Uterus (tissue), 2 donors: Measurements from ENCODE around the gene TCTA.

ENCODE experiments used
- POLR2A ChIP-seq, 2 donors: fragments of 450-650 bp; IDR thresholded peaks; one replicate each; pipeline ENCODE4 v1.6.1; 2016; ENCODE audit warnings: antibody characterized with exemption in 2 of 2, mild to moderate bottlenecking in 1 of 2, moderate library complexity in 1 of 2
- TF ChIP-seq, protein P1 (sequence below), 4 experiments: fragments of 200-600 bp in 2 of 4; fragments of 450-650 bp in 2 of 4; sonication (generic) in 2 of 4; IDR thresholded peaks; one replicate each; pipeline ENCODE4 v1.5.1; 2016 to 2019; ENCODE audit warnings: antibody characterized with exemption in 4 of 4, mild to moderate bottlenecking in 2 of 4, moderate library complexity in 1 of 4

DNA sequence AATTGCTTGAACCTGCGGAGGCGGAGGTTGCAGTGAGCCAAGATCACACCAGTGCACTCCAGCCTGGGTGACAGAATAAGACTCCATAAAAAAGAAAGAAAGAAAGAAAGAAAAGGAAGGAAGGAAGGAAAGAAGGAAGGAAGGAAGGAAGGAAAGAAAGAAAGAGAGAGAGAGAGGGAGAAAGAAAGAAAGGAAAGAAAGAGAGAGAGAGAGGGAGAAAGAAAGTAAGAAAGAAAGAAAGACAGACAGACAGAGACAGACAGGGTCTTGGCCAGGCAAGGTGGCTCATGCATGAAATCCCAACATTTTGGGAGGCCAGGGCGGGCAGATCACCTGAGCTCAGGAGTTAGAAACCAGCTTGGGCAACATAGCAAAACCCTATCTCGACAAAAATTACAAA lies 41.4 kb downstream of the TCTA start:
- TF ChIP-seq, protein P1, sequence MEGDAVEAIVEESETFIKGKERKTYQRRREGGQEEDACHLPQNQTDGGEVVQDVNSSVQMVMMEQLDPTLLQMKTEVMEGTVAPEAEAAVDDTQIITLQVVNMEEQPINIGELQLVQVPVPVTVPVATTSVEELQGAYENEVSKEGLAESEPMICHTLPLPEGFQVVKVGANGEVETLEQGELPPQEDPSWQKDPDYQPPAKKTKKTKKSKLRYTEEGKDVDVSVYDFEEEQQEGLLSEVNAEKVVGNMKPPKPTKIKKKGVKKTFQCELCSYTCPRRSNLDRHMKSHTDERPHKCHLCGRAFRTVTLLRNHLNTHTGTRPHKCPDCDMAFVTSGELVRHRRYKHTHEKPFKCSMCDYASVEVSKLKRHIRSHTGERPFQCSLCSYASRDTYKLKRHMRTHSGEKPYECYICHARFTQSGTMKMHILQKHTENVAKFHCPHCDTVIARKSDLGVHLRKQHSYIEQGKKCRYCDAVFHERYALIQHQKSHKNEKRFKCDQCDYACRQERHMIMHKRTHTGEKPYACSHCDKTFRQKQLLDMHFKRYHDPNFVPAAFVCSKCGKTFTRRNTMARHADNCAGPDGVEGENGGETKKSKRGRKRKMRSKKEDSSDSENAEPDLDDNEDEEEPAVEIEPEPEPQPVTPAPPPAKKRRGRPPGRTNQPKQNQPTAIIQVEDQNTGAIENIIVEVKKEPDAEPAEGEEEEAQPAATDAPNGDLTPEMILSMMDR (IDR thresholded peaks at IDR 0.05): no peak
- TF ChIP-seq POLR2A (IDR thresholded peaks at IDR 0.05): no peak
